IMR-90 (cell line): ENCODE data around the gene UNC50. TPM values are rescaled to one million over a fixed set of nuclear protein-coding genes. Genes with fewer than 3 reads are reported as not detected.

Source experiments
- ATAC-seq: fragments of 200-7000 bp; cut with Tn5 transposase; 2 replicates; pipeline ENCODE4 v1.9.1; 2020; ENCODE audit warnings: low read depth, mild to moderate bottlenecking, moderate library complexity
- BruUV-seq: library from RNA; stranded (reverse); fragments of 400-500 nt; replicated peaks from 2 replicates; lab custom pipeline; 2021; lab: Mats Ljungman, UMichigan
- CTCF ChIA-PET: fragments of 300-600 bp; formaldehyde crosslinking; extraction: SDS; loops from one replicate; lab custom pipeline; 2021; ENCODE audit warnings: antibody characterized with exemption; lab: Yijun Ruan, JAX
- POLR2A ChIA-PET: fragments of 300-600 bp; sonication (Branson Sonifier 250); formaldehyde crosslinking; loops from one replicate; lab custom pipeline; 2022; ENCODE audit warnings: antibody characterized with exemption; ENCODE audit not compliant: unreplicated experiment; lab: Charles Lee
- DNase-seq: peaks from one replicate; pipeline ENCODE4 v3.0.0; 2013
- H2AFZ ChIP-seq: replicated peaks from 2 replicates; pipeline ENCODE3; 2013; ENCODE audit warnings: low read length, mild to moderate bottlenecking; ENCODE audit not compliant: poor library complexity
- H2AK5ac ChIP-seq: 2 replicates; pipeline ENCODE4 v1.6.1; 2013; ENCODE audit warnings: low read depth, low read length, inconsistent platforms
- H2AK9ac ChIP-seq: replicated peaks from 2 replicates; pipeline ENCODE3; 2013; ENCODE audit warnings: mild to moderate bottlenecking, low read depth, low read length, moderate library complexity; ENCODE audit not compliant: poor library complexity
- H2BK120ac ChIP-seq: 2 replicates; pipeline ENCODE4 v1.6.1; 2013; ENCODE audit warnings: low read depth, low read length, inconsistent platforms
- H2BK15ac ChIP-seq: 3 replicates; pipeline ENCODE4 v1.6.1; 2013; ENCODE audit warnings: low read depth, low read length, inconsistent platforms
- H2BK20ac ChIP-seq: 2 replicates; pipeline ENCODE4 v1.6.1; 2013; ENCODE audit warnings: low read depth, mild to moderate bottlenecking, inconsistent platforms, low read length, moderate library complexity
- H2BK5ac ChIP-seq: 2 replicates; pipeline ENCODE4 v1.6.1; 2013; ENCODE audit warnings: mild to moderate bottlenecking, low read depth, low read length, inconsistent platforms; ENCODE audit not compliant: poor library complexity, severe bottlenecking
- H3K14ac ChIP-seq: replicated peaks from 2 replicates; pipeline ENCODE4 v1.6.1; 2013; ENCODE audit warnings: low read depth, low read length, inconsistent platforms
- H3K18ac ChIP-seq: 2 replicates; pipeline ENCODE4 v1.6.1; 2013; ENCODE audit warnings: low read depth, low read length, control low read depth
- H3K23ac ChIP-seq: 2 replicates; pipeline ENCODE4 v1.6.1; 2013; ENCODE audit warnings: low read depth, low read length, inconsistent platforms
- H3K27ac ChIP-seq: 2 replicates; pipeline ENCODE4 v1.5.1; 2013; ENCODE audit warnings: mild to moderate bottlenecking, control low read depth, low read length; ENCODE audit not compliant: insufficient read depth
- H3K27me3 ChIP-seq: 2 replicates; pipeline ENCODE4 v1.6.1; 2013; ENCODE audit warnings: low read length; ENCODE audit not compliant: control insufficient read depth, insufficient read depth
- H3K36me3 ChIP-seq: 2 replicates; pipeline ENCODE4 v1.6.1; 2013; ENCODE audit warnings: low read length, mixed read lengths; ENCODE audit not compliant: control insufficient read depth, insufficient read depth
- H3K4ac ChIP-seq: 2 replicates; pipeline ENCODE4 v1.6.1; 2013; ENCODE audit warnings: low read depth, low read length, inconsistent platforms
- H3K4me1 ChIP-seq: 2 replicates; pipeline ENCODE4 v1.6.1; 2013; ENCODE audit warnings: low read length, mixed read lengths; ENCODE audit not compliant: control insufficient read depth, insufficient read depth
- H3K4me2 ChIP-seq: 2 replicates; pipeline ENCODE4 v1.6.1; 2013; ENCODE audit warnings: low read depth, mild to moderate bottlenecking, control low read depth, low read length, moderate library complexity
- H3K4me3 ChIP-seq: 2 replicates; pipeline ENCODE4 v1.5.1; 2013; ENCODE audit warnings: low read depth, mild to moderate bottlenecking, control low read depth, low read length, moderate library complexity; ENCODE audit not compliant: insufficient read depth
- H3K56ac ChIP-seq: 2 replicates; pipeline ENCODE4 v1.6.1; 2013; ENCODE audit warnings: low read length, inconsistent platforms; ENCODE audit not compliant: insufficient read depth; ENCODE audit errors: extremely low read depth
- H3K79me1 ChIP-seq, 2 experiments: 2 replicates each; pipeline ENCODE4 v1.6.1; 2013; ENCODE audit warnings: low read length in 2 of 2, inconsistent platforms in 1 of 2, low read depth in 1 of 2
- H3K9ac ChIP-seq: 2 replicates; pipeline ENCODE4 v1.6.1; 2013; ENCODE audit warnings: low read depth, low read length, control low read depth
- H3K9me1 ChIP-seq: 2 replicates; pipeline ENCODE4 v1.6.1; 2013; ENCODE audit warnings: low read length, inconsistent platforms; ENCODE audit not compliant: insufficient read depth
- H3K9me3 ChIP-seq: 2 replicates; pipeline ENCODE4 v1.6.1; 2013; ENCODE audit warnings: low read length; ENCODE audit not compliant: control insufficient read depth, insufficient read depth
- H4K20me1 ChIP-seq: 2 replicates; pipeline ENCODE4 v1.6.1; 2013; ENCODE audit warnings: low read length, inconsistent platforms; ENCODE audit not compliant: insufficient read depth
- H4K5ac ChIP-seq: 2 replicates; pipeline ENCODE4 v1.6.1; 2013; ENCODE audit warnings: mild to moderate bottlenecking, low read depth, low read length, control low read depth
- H4K8ac ChIP-seq, 2 experiments: 2 replicates each; pipeline ENCODE4 v1.6.1; 2013; ENCODE audit warnings: low read depth in 2 of 2, low read length in 2 of 2, control low read depth in 1 of 2, inconsistent platforms in 1 of 2
- H4K91ac ChIP-seq: 2 replicates; pipeline ENCODE4 v1.6.1; 2013; ENCODE audit warnings: low read depth, low read length, inconsistent platforms; ENCODE audit not compliant: insufficient read depth
- MAFK ChIP-seq: IDR thresholded peaks from 2 replicates; pipeline ENCODE4 v1.6.1; 2012; ENCODE audit warnings: low read depth, low read length, improper control_type of control experiment
- WGBS, 2 experiments: methylation state at CpG; one replicate each; pipeline versions ENCODE4 v1.1.5 to v1.1.7; 2013; ENCODE audit warnings: missing lambda C conversion rate in 2 of 2; ENCODE audit not compliant: insufficient read length in 1 of 2; ENCODE audit errors: extremely low coverage in 2 of 2; 5-methylcytosine and 5-hydroxymethylcytosine counted together
- dilution Hi-C: fragments of 300-500 bp; cut with HindIII; formaldehyde crosslinking; loops from one replicate; pipeline ENCODE4 v1.14.3; 2018; ENCODE audit warnings: low sequenced_read_pairs; ENCODE audit not compliant: unreplicated experiment
- in situ Hi-C: fragments of 300-500 bp; cut with MboI; formaldehyde crosslinking; loops from 3 replicates; pipeline ENCODE4 v1.14.3; 2019; ENCODE audit warnings: low sequenced_read_pairs, inconsistent platforms, mixed read lengths
- intact Hi-C: fragments of 100-400 bp; cut with micrococcal nuclease; formaldehyde crosslinking; loops from 2 replicates; pipeline ENCODE4 v1.10.0; 2022
- polyA plus RNA-seq, 3 experiments: library from polyadenylated mRNA; depleted of rRNA; stranded (reverse); fragments of >200 nt; gene quantifications; 2 replicates each; pipeline ENCODE4 v1.2.3, GENCODE V29; 2012; ENCODE audit warnings: low replicate concordance in 1 of 3
- total RNA-seq: library from RNA; depleted of rRNA; stranded (reverse); fragments of >200 nt; gene quantifications from 2 replicates; pipeline ENCODE4 v1.2.3, GENCODE V29; 2012
- TF ChIP-seq, protein P1 (sequence below): conservative IDR thresholded peaks from 2 replicates; pipeline ENCODE4 v1.5.1; 2012; ENCODE audit warnings: mild to moderate bottlenecking, low read depth, low read length, improper control_type of control experiment

Gene UNC50
- total and polyA plus RNA-seq, 2 of the 4 experiments (the other 2 are of a cell fraction): 18.3 to 34.1 TPM

- H2AFZ ChIP-seq: no peak overlapping the region
- POLR2A ChIA-PET: no interaction called here
- no peak for DNase-seq
- no peak overlapping the region for H3K23ac ChIP-seq
- H3K4me1 ChIP-seq: no peaks in the 10 kb centered on the region
- H2AK5ac ChIP-seq: no peak overlapping the region
- no peak overlapping the region for H4K8ac ChIP-seq
- H3K9ac ChIP-seq: no peak overlapping the region
- no peak overlapping the region for H3K18ac ChIP-seq
- no peak overlapping the region for H3K27ac ChIP-seq
- no peaks in the 10 kb centered on the region for H3K79me1 ChIP-seq
- no peak overlapping the region for H2BK120ac ChIP-seq
- dilution Hi-C loops: no loop called here
- H4K5ac ChIP-seq: no peak overlapping the region
- ATAC-seq: peak; percentile 63; the same call in 1 of the 2 replicates
- no peaks in the 10 kb centered on the region for H4K20me1 ChIP-seq
- no peak overlapping the region for H2BK5ac ChIP-seq
- 29% methylated on average over 4 of the region's 9 CpGs; no CpG with 5 or more reads in 1 of the 2 experiments for WGBS, 2 experiments
- H3K14ac ChIP-seq: no peak overlapping the region; the same call in 1 of the 2 replicates
- no peaks in the 10 kb centered on the region for H3K9me1 ChIP-seq
- peaks cover 7% of the 10 kb centered on the region for H3K27me3 ChIP-seq
- H3K36me3 ChIP-seq: no peaks in the 10 kb centered on the region
- in situ Hi-C loops: loop anchor here (25.0 kb wide), 1 partner anchor 878 kb away; no protein-coding TSS in a partner anchor
- no peak overlapping the region for H3K56ac ChIP-seq
- no peak overlapping the region for H2BK15ac ChIP-seq
- no peak for TF ChIP-seq MAFK
- TF ChIP-seq, protein P1, sequence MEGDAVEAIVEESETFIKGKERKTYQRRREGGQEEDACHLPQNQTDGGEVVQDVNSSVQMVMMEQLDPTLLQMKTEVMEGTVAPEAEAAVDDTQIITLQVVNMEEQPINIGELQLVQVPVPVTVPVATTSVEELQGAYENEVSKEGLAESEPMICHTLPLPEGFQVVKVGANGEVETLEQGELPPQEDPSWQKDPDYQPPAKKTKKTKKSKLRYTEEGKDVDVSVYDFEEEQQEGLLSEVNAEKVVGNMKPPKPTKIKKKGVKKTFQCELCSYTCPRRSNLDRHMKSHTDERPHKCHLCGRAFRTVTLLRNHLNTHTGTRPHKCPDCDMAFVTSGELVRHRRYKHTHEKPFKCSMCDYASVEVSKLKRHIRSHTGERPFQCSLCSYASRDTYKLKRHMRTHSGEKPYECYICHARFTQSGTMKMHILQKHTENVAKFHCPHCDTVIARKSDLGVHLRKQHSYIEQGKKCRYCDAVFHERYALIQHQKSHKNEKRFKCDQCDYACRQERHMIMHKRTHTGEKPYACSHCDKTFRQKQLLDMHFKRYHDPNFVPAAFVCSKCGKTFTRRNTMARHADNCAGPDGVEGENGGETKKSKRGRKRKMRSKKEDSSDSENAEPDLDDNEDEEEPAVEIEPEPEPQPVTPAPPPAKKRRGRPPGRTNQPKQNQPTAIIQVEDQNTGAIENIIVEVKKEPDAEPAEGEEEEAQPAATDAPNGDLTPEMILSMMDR: peak; percentile 23; the same call in 1 of the 2 replicates
- CTCF ChIA-PET: interaction anchor here (0.6 kb wide), 1 partner anchor 553 kb away, joined by 4 read pairs; no protein-coding TSS in a partner anchor
- H2AK9ac ChIP-seq: no peak overlapping the region
- H3K4ac ChIP-seq: no peak overlapping the region
- H3K4me2 ChIP-seq: no peak overlapping the region
- intact Hi-C loops: no loop called here
- H3K4me3 ChIP-seq: no peak overlapping the region
- BruUV-seq: no TSS peak
- H4K91ac ChIP-seq: no peak overlapping the region
- H2BK20ac ChIP-seq: no peak overlapping the region
- H3K9me3 ChIP-seq: no peaks in the 10 kb centered on the region
Observed at GRCh38 chr2:98634406-98635092, 26.2 kb downstream of the UNC50 start.
